Measurements from ENCODE around the gene LRRTM4. TPM values are rescaled to one million over a fixed set of nuclear protein-coding genes. Genes with fewer than 3 reads are reported as not detected.
"Not testable (repeated sequence)": the region's sequence is repeated elsewhere in the genome, so short reads cannot be mapped to it uniquely, and the experiment has no call there.

Gene LRRTM4
- total RNA-seq, 4 donors from 2014 or later = not detected

- no peak overlapping the region for H3K27ac ChIP-seq
- no peaks in the 10 kb centered on the region for H3K36me3 ChIP-seq
- no peaks in the 10 kb centered on the region for H3K9me3 ChIP-seq
- no peak overlapping the region for H3K4me3 ChIP-seq
- H3K4me1 ChIP-seq = no peaks in the 10 kb centered on the region
- no peaks in the 10 kb centered on the region for H3K27me3 ChIP-seq
- TF ChIP-seq CTCF (IDR thresholded peaks at IDR 0.05) = no peak
- no peak for TF ChIP-seq POLR2A (IDR thresholded peaks at IDR 0.05)
- DNase-seq = no peak
Measured at GRCh38 chr2:77149565-77149964, 372.6 kb downstream of the LRRTM4 start.

DNA sequence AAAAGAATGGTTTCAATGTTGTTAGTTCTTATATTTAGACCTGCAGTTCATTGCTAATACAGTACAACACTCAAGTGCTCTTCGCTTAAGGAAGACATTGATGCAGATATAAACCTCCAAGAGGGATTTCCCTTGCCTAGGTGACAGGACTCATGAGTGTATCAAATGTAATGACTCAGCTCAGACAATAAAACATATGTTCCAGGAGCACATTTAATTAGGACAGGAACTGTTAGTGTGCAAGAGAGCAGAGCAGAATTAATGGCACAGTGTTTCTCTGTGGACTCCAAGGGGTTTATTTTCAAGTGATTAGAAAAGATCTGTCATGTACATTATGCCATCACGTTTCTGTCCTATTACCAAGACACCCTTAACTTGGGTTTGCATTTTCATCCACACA, 375.0 kb downstream of the LRRTM4 start:
- Histone ChIP-seq H3K27ac (no peak overlapping the region), H3K4me3 (no peak overlapping the region), H3K9me3 (no peaks in the 10 kb centered on the region), H3K27me3 (no peaks in the 10 kb centered on the region), H3K36me3 (no peaks in the 10 kb centered on the region), H3K4me1 (no peaks in the 10 kb centered on the region)
- no peak for DNase-seq
- no peak for TF ChIP-seq POLR2A (IDR thresholded peaks at IDR 0.05)
- TF ChIP-seq CTCF (IDR thresholded peaks at IDR 0.05) = no peak

DNA sequence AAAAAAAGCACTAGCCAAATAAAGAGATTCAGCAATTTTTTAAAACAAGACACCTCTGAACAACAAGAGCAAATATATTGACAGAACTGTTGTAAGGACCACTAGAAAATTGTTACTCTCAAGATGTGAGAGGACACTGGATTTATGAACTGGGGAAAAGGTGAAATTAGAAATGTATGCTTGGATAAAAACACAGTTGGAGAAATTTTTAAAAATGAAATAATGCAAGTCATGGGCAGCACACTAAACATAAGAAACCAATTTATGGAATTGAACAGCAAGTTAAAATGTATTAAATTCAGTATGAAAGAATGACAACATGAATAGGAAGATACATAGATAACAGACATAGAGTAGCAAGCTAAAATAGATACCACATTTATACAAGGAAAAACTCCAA, 377.4 kb downstream of the LRRTM4 start:
- TF ChIP-seq POLR2A (IDR thresholded peaks at IDR 0.05) (no peak), CTCF (IDR thresholded peaks at IDR 0.05) (no peak)
- no peak overlapping the region for H3K4me3 ChIP-seq
- H3K27me3 ChIP-seq = no peaks in the 10 kb centered on the region
- no peaks in the 10 kb centered on the region for H3K36me3 ChIP-seq
- no peaks in the 10 kb centered on the region for H3K4me1 ChIP-seq
- no peak for DNase-seq
- H3K9me3 ChIP-seq = no peaks in the 10 kb centered on the region
- H3K27ac ChIP-seq = no peak overlapping the region

DNA sequence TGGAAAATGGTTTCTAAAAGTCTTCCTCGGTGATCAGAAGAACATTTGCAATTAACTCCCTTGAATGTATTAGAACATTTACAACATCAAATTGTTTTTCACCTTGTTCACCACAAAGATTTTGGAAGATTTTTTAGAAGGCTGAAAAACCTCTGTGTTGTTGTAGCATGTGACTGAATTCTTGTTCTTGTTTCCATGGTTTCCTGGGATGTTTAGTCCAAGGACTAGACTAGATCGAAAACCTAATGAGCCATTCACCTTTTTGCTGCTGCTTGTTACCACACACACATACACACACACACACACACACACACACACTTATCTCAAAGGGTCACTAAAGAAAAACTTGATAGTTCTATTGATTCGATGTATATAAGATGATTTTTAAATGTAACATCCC, 380.0 kb downstream of the LRRTM4 start:
- no peaks in the 10 kb centered on the region for H3K9me3 ChIP-seq
- TF ChIP-seq CTCF (IDR thresholded peaks at IDR 0.05) = no peak
- TF ChIP-seq POLR2A (IDR thresholded peaks at IDR 0.05) = no peak
- DNase-seq = no peak
- H3K4me3 ChIP-seq = no peak overlapping the region
- no peaks in the 10 kb centered on the region for H3K4me1 ChIP-seq
- no peaks in the 10 kb centered on the region for H3K36me3 ChIP-seq
- no peak overlapping the region for H3K27ac ChIP-seq
- no peaks in the 10 kb centered on the region for H3K27me3 ChIP-seq

DNA sequence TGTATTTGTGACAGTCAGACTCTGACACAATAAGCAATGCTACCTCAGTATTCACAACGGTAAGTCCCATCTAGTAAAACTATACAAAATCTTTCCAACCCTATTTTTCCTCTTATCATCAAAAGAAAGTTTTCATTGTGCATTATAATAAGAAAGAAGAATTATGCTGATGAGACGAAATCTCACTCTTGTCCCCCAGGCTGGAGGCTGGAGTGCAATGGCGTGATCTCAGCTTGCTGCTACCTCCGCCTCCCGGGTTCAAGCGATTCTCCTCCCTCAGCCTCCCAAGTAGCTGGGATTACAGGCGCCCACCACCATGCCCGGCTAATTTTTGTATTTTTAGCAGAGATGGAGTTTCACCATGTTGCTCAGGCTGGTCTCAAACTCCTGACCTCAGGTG, 393.7 kb downstream of the LRRTM4 start:
- not testable (repeated sequence) for H3K27ac ChIP-seq, H3K4me3 ChIP-seq, H3K36me3 ChIP-seq, DNase-seq, H3K27me3 ChIP-seq, H3K4me1 ChIP-seq, H3K9me3 ChIP-seq

DNA sequence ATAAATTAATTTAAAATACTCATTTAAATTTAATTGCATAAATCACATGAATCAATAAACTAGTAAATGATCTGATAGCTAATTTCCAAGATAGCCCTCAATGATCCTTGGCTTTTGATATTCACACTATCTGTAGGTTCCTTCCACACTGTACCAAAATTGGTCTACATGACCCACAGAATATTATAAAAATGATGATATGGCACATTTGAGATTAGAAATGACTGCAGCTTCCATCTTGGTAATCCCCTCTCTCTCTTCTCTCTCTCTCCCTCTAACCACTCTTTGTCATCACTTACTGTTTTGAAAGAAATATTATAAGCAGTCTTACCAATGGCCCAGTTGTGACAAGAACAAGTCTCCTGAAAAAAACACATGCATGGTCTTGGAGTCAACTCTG, 394.8 kb downstream of the LRRTM4 start:
- H3K27me3 ChIP-seq = no peaks in the 10 kb centered on the region
- no peak overlapping the region for H3K27ac ChIP-seq
- no peaks in the 10 kb centered on the region for H3K36me3 ChIP-seq
- H3K9me3 ChIP-seq = no peaks in the 10 kb centered on the region
- H3K4me1 ChIP-seq = no peaks in the 10 kb centered on the region
- no peak overlapping the region for H3K4me3 ChIP-seq
- TF ChIP-seq CTCF (IDR thresholded peaks at IDR 0.05) (no peak), POLR2A (IDR thresholded peaks at IDR 0.05) (no peak)
- no peak for DNase-seq
